ENCODE data around the gene GGTLC3. TPM values are rescaled to one million over a fixed set of nuclear protein-coding genes. Genes with fewer than 3 reads are reported as not detected.
"Not testable (repeated sequence)": the region's sequence is repeated elsewhere in the genome, so short reads cannot be mapped to it uniquely, and the experiment has no call there.

Gene GGTLC3
- polyA plus RNA-seq, 1 donor (not counting 4 experiments of a cell fraction or from before 2014, with no cell fraction given): not detected

GRCh38 chr22:18529416-18530145 lies 11.6 kb upstream of the GGTLC3 start:
- H3K9me1 ChIP-seq (ENCODE audit: control insufficient read depth, extremely low read depth, insufficient read depth, low read length); H3K27me3 ChIP-seq (ENCODE audit: control insufficient read depth, extremely low read depth, insufficient read depth, low read length); dilution Hi-C loops (cut with MboI; ENCODE audit: extremely low pct_ligation_motif_present, low sequenced_read_pairs); H3K27ac ChIP-seq (ENCODE audit: control insufficient read depth, insufficient read depth, low read length); DNase-seq (ENCODE audit: low read depth, low spot score); H3K79me2 ChIP-seq (ENCODE audit: control insufficient read depth, insufficient read depth, low read length); H3K36me3 ChIP-seq (ENCODE audit: control insufficient read depth in 2 of 2, extremely low read depth in 1 of 2, insufficient read depth in 2 of 2, low read length in 2 of 2); H3K9ac ChIP-seq (ENCODE audit: control insufficient read depth, extremely low read depth, insufficient read depth, low read length); H3K9me3 ChIP-seq (ENCODE audit: control insufficient read depth, low read depth, low read length); H2AFZ ChIP-seq (ENCODE audit: control insufficient read depth, low read length); H3K4me2 ChIP-seq (ENCODE audit: control insufficient read depth, extremely low read depth, insufficient read depth, low read depth, low read length); H3K4me3 ChIP-seq (ENCODE audit: control insufficient read depth in 2 of 3, extremely low read depth in 1 of 3, insufficient read depth in 2 of 3, low read depth in 1 of 3, low read length in 3 of 3); H4K20me1 ChIP-seq (ENCODE audit: control insufficient read depth, extremely low read depth, insufficient read depth, low read length); H3K4me1 ChIP-seq (ENCODE audit: control insufficient read depth, extremely low read depth, insufficient read depth, low read length); FAIRE-seq: not testable (repeated sequence)

DNA sequence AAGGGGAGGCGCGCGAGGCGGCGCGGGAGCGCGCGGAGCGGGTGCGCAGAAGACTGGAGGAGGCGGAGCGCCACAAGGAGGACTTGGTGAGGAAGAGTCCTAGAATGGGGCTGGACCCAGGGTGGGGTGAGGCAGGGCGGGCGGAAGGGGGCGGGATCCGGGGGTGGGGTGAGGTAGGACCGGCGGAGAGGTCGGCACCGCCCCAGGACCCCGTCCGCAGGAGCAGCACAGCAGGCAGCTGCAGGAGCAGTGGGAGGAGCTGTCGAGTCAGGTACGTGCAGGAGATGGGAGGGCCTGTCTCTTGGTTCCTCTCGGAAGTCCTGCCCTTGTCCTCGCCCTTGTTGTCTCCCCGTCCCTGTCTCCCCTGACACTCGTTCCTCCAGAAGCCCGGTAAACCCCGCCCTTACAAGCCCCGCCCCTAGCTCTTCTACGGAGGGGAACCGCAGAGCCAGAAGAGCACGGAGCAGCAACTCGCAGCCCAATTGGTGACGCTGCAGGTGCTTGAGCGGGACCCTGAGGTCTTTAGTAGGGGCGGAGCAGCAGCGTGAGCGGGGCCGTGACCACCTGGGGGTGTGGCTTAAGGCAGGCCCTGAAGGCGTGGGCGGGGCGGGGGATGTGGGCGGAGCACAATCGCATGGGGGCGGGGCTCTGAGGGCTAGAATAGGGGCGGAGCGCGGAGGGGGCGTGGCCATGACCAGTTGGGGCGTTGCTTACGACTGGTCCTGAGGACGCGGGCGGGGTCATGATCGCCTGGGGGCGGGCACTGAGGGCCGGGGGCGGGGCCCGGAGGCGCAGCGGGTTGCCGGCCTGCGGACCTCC lies 10.8 kb upstream of the GGTLC3 start:
- FAIRE-seq; H4K20me1 ChIP-seq (ENCODE audit: control insufficient read depth, extremely low read depth, insufficient read depth, low read length); dilution Hi-C loops (cut with MboI; ENCODE audit: extremely low pct_ligation_motif_present, low sequenced_read_pairs); H3K27ac ChIP-seq (ENCODE audit: control insufficient read depth, insufficient read depth, low read length); DNase-seq (ENCODE audit: low read depth, low spot score); H2AFZ ChIP-seq (ENCODE audit: control insufficient read depth, low read length); H3K9me3 ChIP-seq (ENCODE audit: control insufficient read depth, low read depth, low read length); H3K4me1 ChIP-seq (ENCODE audit: control insufficient read depth, extremely low read depth, insufficient read depth, low read length); H3K79me2 ChIP-seq (ENCODE audit: control insufficient read depth, insufficient read depth, low read length); H3K27me3 ChIP-seq (ENCODE audit: control insufficient read depth, extremely low read depth, insufficient read depth, low read length); H3K9ac ChIP-seq (ENCODE audit: control insufficient read depth, extremely low read depth, insufficient read depth, low read length); H3K9me1 ChIP-seq (ENCODE audit: control insufficient read depth, extremely low read depth, insufficient read depth, low read length); H3K4me3 ChIP-seq (ENCODE audit: control insufficient read depth in 2 of 3, extremely low read depth in 1 of 3, insufficient read depth in 2 of 3, low read depth in 1 of 3, low read length in 3 of 3); H3K4me2 ChIP-seq (ENCODE audit: control insufficient read depth, extremely low read depth, insufficient read depth, low read depth, low read length); H3K36me3 ChIP-seq (ENCODE audit: control insufficient read depth in 2 of 2, extremely low read depth in 1 of 2, insufficient read depth in 2 of 2, low read length in 2 of 2): not testable (repeated sequence)

GRCh38 chr22:18527752-18528596 lies 10.0 kb upstream of the GGTLC3 start, which contains the start of gene TMEM191B:
Gene TMEM191B (plus strand): TSS chr22:18527802. CDS start chr22:18527981, 179 bp downstream.
- H3K4me1 ChIP-seq (ENCODE audit: control insufficient read depth, extremely low read depth, insufficient read depth, low read length); H2AFZ ChIP-seq (ENCODE audit: control insufficient read depth, low read length); FAIRE-seq; dilution Hi-C loops (cut with MboI; ENCODE audit: extremely low pct_ligation_motif_present, low sequenced_read_pairs); H3K9ac ChIP-seq (ENCODE audit: control insufficient read depth, extremely low read depth, insufficient read depth, low read length); H3K27me3 ChIP-seq (ENCODE audit: control insufficient read depth, extremely low read depth, insufficient read depth, low read length); H3K36me3 ChIP-seq (ENCODE audit: control insufficient read depth in 2 of 2, extremely low read depth in 1 of 2, insufficient read depth in 2 of 2, low read length in 2 of 2); H3K79me2 ChIP-seq (ENCODE audit: control insufficient read depth, insufficient read depth, low read length); H3K9me1 ChIP-seq (ENCODE audit: control insufficient read depth, extremely low read depth, insufficient read depth, low read length); DNase-seq (ENCODE audit: low read depth, low spot score); H3K4me2 ChIP-seq (ENCODE audit: control insufficient read depth, extremely low read depth, insufficient read depth, low read depth, low read length); H3K27ac ChIP-seq (ENCODE audit: control insufficient read depth, insufficient read depth, low read length); H4K20me1 ChIP-seq (ENCODE audit: control insufficient read depth, extremely low read depth, insufficient read depth, low read length); H3K4me3 ChIP-seq (ENCODE audit: control insufficient read depth in 2 of 3, extremely low read depth in 1 of 3, insufficient read depth in 2 of 3, low read depth in 1 of 3, low read length in 3 of 3); H3K9me3 ChIP-seq (ENCODE audit: control insufficient read depth, low read depth, low read length): not testable (repeated sequence)

- H3K36me3 ChIP-seq (ENCODE audit: control insufficient read depth in 2 of 2, extremely low read depth in 1 of 2, insufficient read depth in 2 of 2, low read length in 2 of 2); DNase-seq (ENCODE audit: low read depth, low spot score); H3K27ac ChIP-seq (ENCODE audit: control insufficient read depth, insufficient read depth, low read length); FAIRE-seq; H3K79me2 ChIP-seq (ENCODE audit: control insufficient read depth, insufficient read depth, low read length); H3K4me1 ChIP-seq (ENCODE audit: control insufficient read depth, extremely low read depth, insufficient read depth, low read length); H3K4me3 ChIP-seq (ENCODE audit: control insufficient read depth in 2 of 3, extremely low read depth in 1 of 3, insufficient read depth in 2 of 3, low read depth in 1 of 3, low read length in 3 of 3); H3K9ac ChIP-seq (ENCODE audit: control insufficient read depth, extremely low read depth, insufficient read depth, low read length); H2AFZ ChIP-seq (ENCODE audit: control insufficient read depth, low read length); H3K4me2 ChIP-seq (ENCODE audit: control insufficient read depth, extremely low read depth, insufficient read depth, low read depth, low read length); H4K20me1 ChIP-seq (ENCODE audit: control insufficient read depth, extremely low read depth, insufficient read depth, low read length); dilution Hi-C loops (cut with MboI; ENCODE audit: extremely low pct_ligation_motif_present, low sequenced_read_pairs); H3K9me1 ChIP-seq (ENCODE audit: control insufficient read depth, extremely low read depth, insufficient read depth, low read length); H3K27me3 ChIP-seq (ENCODE audit: control insufficient read depth, extremely low read depth, insufficient read depth, low read length); H3K9me3 ChIP-seq (ENCODE audit: control insufficient read depth, low read depth, low read length): not testable (repeated sequence)
Observed at GRCh38 chr22:18523328-18523727, 5.4 kb upstream of the GGTLC3 start.

Data from keratinocyte (primary cell).